H1 (cell line): Measurements from ENCODE around the gene DPRX. TPM values are rescaled to one million over a fixed set of nuclear protein-coding genes. Genes with fewer than 3 reads are reported as not detected.

Experiments
- CTCF ChIA-PET: fragments of 300-600 bp; sonication (Branson Sonifier 250); formaldehyde crosslinking; loops from one replicate; lab custom pipeline; 2021; ENCODE audit not compliant: partially characterized antibody; lab: Charles Lee
- POLR2A ChIA-PET: fragments of 300-600 bp; sonication (Branson Sonifier 250); formaldehyde crosslinking; loops from one replicate; lab custom pipeline; 2021; ENCODE audit warnings: inconsistent platforms; ENCODE audit not compliant: partially characterized antibody; lab: Charles Lee
- DNase-seq, 2 experiments: peaks; one replicate each; pipeline versions ENCODE4 v3.0.0 to v3.0.0-alpha.2; 2010 to 2022; ENCODE audit warnings: low spot score in 2 of 2, low read depth in 1 of 2, mixed read lengths in 1 of 2
- FAIRE-seq: peaks from 2 replicates; lab custom pipeline; 2011; peaks lifted over from hg19 to GRCh38; lab: Jason Lieb, UNC
- H2AFZ ChIP-seq: 2 replicates; pipeline ENCODE4 v1.8.1; 2012; ENCODE audit warnings: low read length, inconsistent platforms
- H2AK5ac ChIP-seq: 2 replicates; pipeline ENCODE4 v1.6.1; 2013; ENCODE audit warnings: low read depth, low read length
- H2BK120ac ChIP-seq: replicated peaks from 2 replicates; pipeline ENCODE3; 2013; ENCODE audit warnings: low read depth, low read length, inconsistent platforms
- H2BK12ac ChIP-seq: 2 replicates; pipeline ENCODE4 v1.6.1; 2013; ENCODE audit warnings: low read depth, low read length
- H2BK15ac ChIP-seq: 2 replicates; pipeline ENCODE4 v1.6.1; 2013; ENCODE audit warnings: low read length
- H2BK20ac ChIP-seq: 2 replicates; pipeline ENCODE4 v1.6.1; 2013; ENCODE audit warnings: low read length
- H2BK5ac ChIP-seq: 2 replicates; pipeline ENCODE4 v1.6.1; 2013; ENCODE audit warnings: low read depth, low read length
- H3K14ac ChIP-seq: 2 replicates; pipeline ENCODE4 v1.6.1; 2013; ENCODE audit warnings: inconsistent platforms; ENCODE audit not compliant: insufficient read length
- H3K18ac ChIP-seq: 2 replicates; pipeline ENCODE4 v1.6.1; 2013; ENCODE audit warnings: low read length; ENCODE audit errors: extremely low read depth
- H3K23ac ChIP-seq: 2 replicates; pipeline ENCODE4 v1.6.1; 2013; ENCODE audit warnings: inconsistent platforms; ENCODE audit not compliant: insufficient read length
- H3K23me2 ChIP-seq: 2 replicates; pipeline ENCODE4 v1.6.1; 2013; ENCODE audit warnings: low read depth, low read length
- H3K27ac ChIP-seq: 2 replicates; pipeline ENCODE4 v1.6.1; 2011; ENCODE audit warnings: low read depth, low read length, inconsistent platforms
- H3K27me3 ChIP-seq, 4 experiments: replicated peaks in 1 of 4; 1 replicate in 1 of 4; 2 replicates in 3 of 4; pipeline versions ENCODE4 v1.6.1 to v1.8.1; 2011 to 2013; ENCODE audit warnings: low read length in 3 of 4, mild to moderate bottlenecking in 3 of 4, inconsistent platforms in 2 of 4, mixed read lengths in 2 of 4, moderate library complexity in 1 of 4; ENCODE audit not compliant: control insufficient read depth in 3 of 4, insufficient read depth in 3 of 4; ENCODE audit errors: extremely low read depth in 1 of 4
- H3K36me3 ChIP-seq, 4 experiments: 2 replicates each; pipeline versions ENCODE4 v1.6.1 to v1.8.1; 2011 to 2013; ENCODE audit warnings: mild to moderate bottlenecking in 4 of 4, low read length in 3 of 4, moderate library complexity in 2 of 4, control low read depth in 1 of 4, inconsistent platforms in 1 of 4; ENCODE audit not compliant: insufficient read depth in 4 of 4, control insufficient read depth in 2 of 4
- H3K4ac ChIP-seq: replicated peaks from 2 replicates; pipeline ENCODE3; 2013; ENCODE audit warnings: low read length, low read depth, mixed read lengths, inconsistent platforms; ENCODE audit not compliant: insufficient read length
- H3K4me1 ChIP-seq, 4 experiments: replicated peaks in 1 of 4; 1 replicate in 1 of 4; 2 replicates in 3 of 4; pipeline versions ENCODE4 v1.6.1 to v1.8.1; 2011 to 2013; ENCODE audit warnings: low read length in 3 of 4, inconsistent platforms in 2 of 4, mixed read lengths in 1 of 4; ENCODE audit not compliant: insufficient read depth in 4 of 4, control insufficient read depth in 3 of 4
- H3K4me2 ChIP-seq, 2 experiments: 2 replicates each; pipeline versions ENCODE4 v1.6.1 to v1.8.1; 2011 to 2013; ENCODE audit warnings: low read depth in 2 of 2, low read length in 2 of 2, control low read depth in 1 of 2, inconsistent platforms in 1 of 2, mild to moderate bottlenecking in 1 of 2; ENCODE audit not compliant: insufficient read depth in 1 of 2
- H3K4me3 ChIP-seq, 4 experiments: fragments of 200-600, 300-600 bp in 1 of 4; sonication (generic), shearing (Covaris generic), sonication (Bioruptor Twin) in 1 of 4; 2 replicates each; pipeline versions ENCODE4 v1.5.1 to v1.8.1; 2011 to 2016; ENCODE audit warnings: low read length in 4 of 4, low read depth in 3 of 4, control low read depth in 2 of 4, inconsistent platforms in 2 of 4, mild to moderate bottlenecking in 2 of 4, mixed read lengths in 1 of 4, moderate library complexity in 1 of 4; ENCODE audit not compliant: insufficient read depth in 2 of 4; ENCODE audit errors: extremely low read depth in 1 of 4
- H3K56ac ChIP-seq: replicated peaks from 2 replicates; pipeline ENCODE3; 2013; ENCODE audit warnings: low read depth, mild to moderate bottlenecking, mixed read lengths, low read length, inconsistent platforms; ENCODE audit not compliant: insufficient read length
- H3K79me1 ChIP-seq: 2 replicates; pipeline ENCODE4 v1.6.1; 2013; ENCODE audit warnings: low read depth, low read length, control low read depth
- H3K79me2 ChIP-seq, 2 experiments: 2 replicates each; pipeline versions ENCODE4 v1.6.1 to v1.8.1; 2012 to 2013; ENCODE audit warnings: low read length in 2 of 2, mild to moderate bottlenecking in 2 of 2, inconsistent platforms in 1 of 2; ENCODE audit not compliant: insufficient read depth in 2 of 2, control insufficient read depth in 1 of 2
- H3K9ac ChIP-seq, 4 experiments: replicated peaks in 1 of 4; 1 replicate in 1 of 4; 2 replicates in 3 of 4; pipeline versions ENCODE4 v1.6.1 to v1.8.1; 2011 to 2013; ENCODE audit warnings: low read depth in 3 of 4, low read length in 3 of 4, control low read depth in 2 of 4, mild to moderate bottlenecking in 2 of 4, moderate library complexity in 2 of 4, inconsistent platforms in 1 of 4; ENCODE audit errors: extremely low read depth in 1 of 4
- H3K9me3 ChIP-seq, 2 experiments: 2 replicates each; pipeline versions ENCODE4 v1.6.1 to v1.8.1; 2012 to 2013; ENCODE audit warnings: mild to moderate bottlenecking in 2 of 2, moderate library complexity in 2 of 2, control low read depth in 1 of 2, inconsistent platforms in 1 of 2, low read depth in 1 of 2, low read length in 1 of 2, mixed read lengths in 1 of 2; ENCODE audit not compliant: insufficient read depth in 2 of 2
- H4K20me1 ChIP-seq, 2 experiments: replicated peaks in 1 of 2; 2 replicates each; pipeline versions ENCODE3 to v1.8.1; 2011 to 2013; ENCODE audit warnings: inconsistent platforms in 2 of 2, low read length in 2 of 2, mild to moderate bottlenecking in 1 of 2; ENCODE audit not compliant: insufficient read depth in 2 of 2, control insufficient read depth in 1 of 2
- H4K5ac ChIP-seq: 2 replicates; pipeline ENCODE4 v1.6.1; 2013; ENCODE audit warnings: low read length, low read depth, mixed read lengths, inconsistent platforms; ENCODE audit not compliant: insufficient read length
- H4K8ac ChIP-seq: 2 replicates; pipeline ENCODE4 v1.8.0; 2013; ENCODE audit warnings: mild to moderate bottlenecking, moderate library complexity, low read length, inconsistent platforms; ENCODE audit not compliant: insufficient read depth; ENCODE audit errors: extremely low read depth
- H4K91ac ChIP-seq: replicated peaks from 2 replicates; pipeline ENCODE3; 2013; ENCODE audit warnings: low read length, mixed read lengths, inconsistent platforms; ENCODE audit not compliant: insufficient read length
- CHD2 ChIP-seq: IDR thresholded peaks from 2 replicates; pipeline ENCODE4 v1.6.1; 2012; ENCODE audit warnings: low read length, improper control_type of control experiment
- CTCF ChIP-seq, 3 experiments: IDR thresholded peaks; 1 replicate in 2 of 3; 2 replicates in 1 of 3; pipeline versions ENCODE4 v1.5.1 to v1.6.1; 2011; ENCODE audit warnings: low read length in 3 of 3, mild to moderate bottlenecking in 3 of 3, inconsistent platforms in 2 of 3, low read depth in 1 of 3, moderate library complexity in 1 of 3; ENCODE audit not compliant: insufficient read depth in 1 of 3; ENCODE audit errors: control extremely low read depth in 1 of 3
- E2F6 ChIP-seq: IDR thresholded peaks from 2 replicates; pipeline ENCODE4 v1.6.1; 2012; ENCODE audit warnings: inconsistent platforms
- EP300 ChIP-seq, 2 experiments: IDR thresholded peaks; 1 replicate in 1 of 2; 2 replicates in 1 of 2; pipeline ENCODE4 v1.6.1; 2011 to 2012; ENCODE audit warnings: low read depth in 2 of 2, low read length in 2 of 2, mild to moderate bottlenecking in 2 of 2, borderline replicate concordance in 1 of 2, inconsistent platforms in 1 of 2, moderate library complexity in 1 of 2
- KDM4A ChIP-seq: IDR thresholded peaks from one replicate; pipeline ENCODE4 v1.7.1; 2012; ENCODE audit warnings: low read depth, mild to moderate bottlenecking, moderate library complexity, low read length, inconsistent platforms; ENCODE audit not compliant: severe bottlenecking
- NANOG ChIP-seq: IDR thresholded peaks from 2 replicates; pipeline ENCODE4 v1.6.1; 2011; ENCODE audit warnings: low read length, low read depth, mild to moderate bottlenecking, inconsistent platforms; ENCODE audit not compliant: insufficient read depth, poor library complexity, severe bottlenecking
- RAD21 ChIP-seq, 2 experiments: IDR thresholded peaks in 1 of 2; conservative IDR thresholded peaks in 1 of 2; 2 replicates each; pipeline ENCODE4 v1.6.1; 2011; ENCODE audit warnings: low read depth in 2 of 2, low read length in 2 of 2, improper control_type of control experiment in 1 of 2, inconsistent platforms in 1 of 2, mild to moderate bottlenecking in 1 of 2, moderate library complexity in 1 of 2
- TAF1 ChIP-seq: IDR thresholded peaks from 2 replicates; pipeline ENCODE4 v1.6.1; 2011; ENCODE audit warnings: mild to moderate bottlenecking, low read depth, low read length
- TBP ChIP-seq: IDR thresholded peaks from 2 replicates; pipeline ENCODE4 v1.6.1; 2011; ENCODE audit warnings: low read depth, low read length, improper control_type of control experiment
- WGBS, 2 experiments: shearing (Covaris generic) in 1 of 2; methylation state at CpG; one replicate each; pipeline versions ENCODE4 v1.1.6 to v1.1.7; 2013 to 2015; ENCODE audit warnings: low lambda C conversion rate in 2 of 2, mixed read lengths in 2 of 2, inconsistent platforms in 1 of 2, low coverage in 1 of 2, missing lambda C conversion rate in 1 of 2; ENCODE audit not compliant: insufficient replicate concordance in 2 of 2, insufficient coverage in 1 of 2, insufficient read length in 1 of 2; ENCODE audit errors: extremely low coverage in 1 of 2, missing lambda C conversion rate in 1 of 2; 5-methylcytosine and 5-hydroxymethylcytosine counted together
- polyA plus RNA-seq, 7 experiments: library from polyadenylated mRNA; depleted of rRNA in 3 of 7; stranded (reverse) in 5 of 7; unstranded in 2 of 7; fragments of >200 nt in 5 of 7; fragments of 200-250 nt in 2 of 7; gene quantifications; 1 replicate in 5 of 7; 2 replicates in 1 of 7; 4 replicates in 1 of 7; pipeline versions ENCODE4 v1.2.1 to v1.2.3, GENCODE V29; 2011 to 2013; ENCODE audit warnings: missing spikeins in 2 of 7, mixed read lengths in 2 of 7
- total RNA-seq: library from RNA; stranded (reverse); fragmentation: NEBNext Ultra II Directional; extraction: Animal tissue kit (Norgen Biotek cat#: 25700); gene quantifications from 2 replicates; pipeline ENCODE4 v1.2.1, GENCODE V29; 2021

DPRX gene
- total and polyA plus RNA-seq, 2 of the 8 experiments (the other 6 are each of a cell fraction or from before 2014, with no cell fraction given), result not detected

- peaks cover 11 to 25% of the 10 kb centered on the region in 2 experiments; a peak in 3 of 4 replicates for H3K9me3 ChIP-seq
- H3K4me2 ChIP-seq, result no peak overlapping the region
- peak overlapping the region; percentile 55; the same call in 1 of the 2 replicates for H2BK15ac ChIP-seq
- H4K5ac ChIP-seq, result no peak overlapping the region
- no peak overlapping the region for H3K14ac ChIP-seq
- no peak overlapping the region for H3K4ac ChIP-seq
- ChIA-PET CTCF (interaction anchor here (5.2 kb wide), 1 partner anchor 14 kb away, joined by 32 read pairs; no protein-coding TSS in a partner anchor), POLR2A (interaction anchor here (1.6 kb wide), 1 partner anchor 51 kb away, joined by 6 read pairs; no protein-coding TSS in a partner anchor)
- H4K20me1 ChIP-seq, result no peaks in the 10 kb centered on the region
- H4K91ac ChIP-seq, result no peak overlapping the region
- WGBS, 2 experiments, result 86% methylated on average over 2 of the region's 2 CpGs; no CpG with 5 or more reads in 1 of the 2 experiments
- H3K79me2 ChIP-seq, result no peaks in the 10 kb centered on the region
- H3K27ac ChIP-seq, result no peak overlapping the region
- no peak overlapping the region for H3K9ac ChIP-seq
- H3K23me2 ChIP-seq, result no peaks in the 10 kb centered on the region; the same call in 1 of the 2 replicates
- H4K8ac ChIP-seq, result no peak overlapping the region
- no peak overlapping the region; the same call in 1 of the 2 replicates for H2BK5ac ChIP-seq
- no peak overlapping the region for H3K56ac ChIP-seq
- peaks cover 0 to 4% (median 0%) of the 10 kb centered on the region in 4 experiments; a peak in 1 of 8 replicates for H3K36me3 ChIP-seq
- FAIRE-seq (no peak), DNase-seq (no peak)
- H2BK20ac ChIP-seq, result peak overlapping the region; percentile 73
- peak overlapping the region; percentile 62 for H3K18ac ChIP-seq
- H2BK12ac ChIP-seq, result peak overlapping the region; percentile 53; the same call in 1 of the 2 replicates
- peaks cover 6 to 15% (median 9%) of the 10 kb centered on the region in 4 experiments for H3K4me1 ChIP-seq
- no peak overlapping the region for H2AK5ac ChIP-seq
- no peak overlapping the region for H2AFZ ChIP-seq
- H3K79me1 ChIP-seq, result no peaks in the 10 kb centered on the region
- H3K27me3 ChIP-seq, result no peaks in the 10 kb centered on the region
- peak overlapping the region; percentile 3 for H2BK120ac ChIP-seq
- H3K4me3 ChIP-seq, result no peak overlapping the region
- H3K23ac ChIP-seq, result no peak overlapping the region
- TF ChIP-seq EP300 (IDR thresholded peaks at IDR 0.05; ENCODE audit: borderline replicate concordance in 1 of 2, low read depth in 2 of 2, low read length in 2 of 2), result no peak
- no peak for TF ChIP-seq KDM4A
- TF ChIP-seq NANOG, result no peak
- no peak for TF ChIP-seq CTCF (IDR thresholded peaks at IDR 0.05; ENCODE audit: control extremely low read depth in 1 of 3, insufficient read depth in 1 of 3, low read depth in 1 of 3, low read length in 3 of 3)
- no peak for TF ChIP-seq TAF1
- TF ChIP-seq RAD21 (IDR thresholded peaks at IDR 0.05 in 1 of 2, conservative IDR thresholded peaks at IDR 0.05 in 1 of 2; ENCODE audit: low read depth in 2 of 2, low read length in 2 of 2), result no peak
- TF ChIP-seq E2F6, result no peak
- TF ChIP-seq TBP, result no peak
- TF ChIP-seq CHD2, result no peak
Measured at GRCh38 chr19:53646144-53646543, 14.3 kb downstream of the DPRX start.
